Ishikawa (cell line): ENCODE measurements around the gene NT5M.

Experiments
- CEBPB ChIP-seq: IDR thresholded peaks from 2 replicates; pipeline ENCODE4 v1.6.1; 2012
- CREB1 ChIP-seq: IDR thresholded peaks from 2 replicates; pipeline ENCODE4 v1.6.1; 2012; ENCODE audit warnings: low read depth
- FOXM1 ChIP-seq: IDR thresholded peaks from 2 replicates; pipeline ENCODE4 v1.6.1; 2012; ENCODE audit warnings: low read depth, borderline replicate concordance
- RAD21 ChIP-seq: IDR thresholded peaks from 2 replicates; pipeline ENCODE4 v1.6.1; 2012; ENCODE audit warnings: low read depth
- YY1 ChIP-seq: IDR thresholded peaks from 2 replicates; pipeline ENCODE4 v1.6.1; 2012; ENCODE audit warnings: low read depth
- ZBTB7A ChIP-seq: IDR thresholded peaks from 2 replicates; pipeline ENCODE4 v1.6.1; 2012; ENCODE audit warnings: low read depth
- TF ChIP-seq, protein P1 (sequence below): IDR thresholded peaks from 2 replicates; pipeline ENCODE4 v1.6.1; 2012; ENCODE audit warnings: low read depth, mild to moderate bottlenecking
- TF ChIP-seq, protein P2 (sequence below): IDR thresholded peaks from 2 replicates; pipeline ENCODE4 v1.6.1; 2012

DNA sequence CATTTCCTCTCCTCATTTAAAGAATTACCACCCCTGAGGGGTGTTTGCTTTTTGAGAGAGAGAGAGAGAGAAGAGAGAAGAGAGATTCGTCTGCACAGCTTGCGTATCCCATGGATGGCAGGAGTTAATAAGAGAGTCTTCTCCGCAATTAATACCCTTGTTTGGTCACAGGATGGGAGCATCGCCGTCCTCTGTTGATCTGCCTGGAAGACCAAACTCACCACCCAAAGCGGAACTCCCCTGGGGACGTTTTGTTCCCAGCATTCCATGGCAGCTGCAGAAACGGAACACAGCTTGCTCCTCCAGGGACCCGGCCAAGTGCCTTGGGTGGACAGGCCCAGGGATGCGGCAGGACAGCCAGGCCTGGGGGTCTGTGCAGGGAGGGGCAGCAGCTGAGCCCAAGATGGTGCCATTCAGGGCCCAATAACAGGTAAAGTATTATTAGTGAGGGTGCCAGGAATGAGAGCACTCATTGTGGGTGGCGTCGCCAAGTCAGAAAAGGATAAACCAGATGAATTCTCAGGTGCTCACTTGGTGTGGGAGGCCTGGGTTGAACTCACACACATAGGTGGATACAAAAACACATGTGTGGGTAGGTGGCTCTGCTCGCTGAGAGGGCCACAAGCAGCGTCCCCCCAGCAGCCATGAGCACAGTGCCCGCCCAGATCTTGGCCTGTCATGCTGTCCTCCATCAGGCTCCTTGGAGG, 83.1 kb downstream of the NT5M start:
- TF ChIP-seq FOXM1: no peak
- TF ChIP-seq, protein P1, sequence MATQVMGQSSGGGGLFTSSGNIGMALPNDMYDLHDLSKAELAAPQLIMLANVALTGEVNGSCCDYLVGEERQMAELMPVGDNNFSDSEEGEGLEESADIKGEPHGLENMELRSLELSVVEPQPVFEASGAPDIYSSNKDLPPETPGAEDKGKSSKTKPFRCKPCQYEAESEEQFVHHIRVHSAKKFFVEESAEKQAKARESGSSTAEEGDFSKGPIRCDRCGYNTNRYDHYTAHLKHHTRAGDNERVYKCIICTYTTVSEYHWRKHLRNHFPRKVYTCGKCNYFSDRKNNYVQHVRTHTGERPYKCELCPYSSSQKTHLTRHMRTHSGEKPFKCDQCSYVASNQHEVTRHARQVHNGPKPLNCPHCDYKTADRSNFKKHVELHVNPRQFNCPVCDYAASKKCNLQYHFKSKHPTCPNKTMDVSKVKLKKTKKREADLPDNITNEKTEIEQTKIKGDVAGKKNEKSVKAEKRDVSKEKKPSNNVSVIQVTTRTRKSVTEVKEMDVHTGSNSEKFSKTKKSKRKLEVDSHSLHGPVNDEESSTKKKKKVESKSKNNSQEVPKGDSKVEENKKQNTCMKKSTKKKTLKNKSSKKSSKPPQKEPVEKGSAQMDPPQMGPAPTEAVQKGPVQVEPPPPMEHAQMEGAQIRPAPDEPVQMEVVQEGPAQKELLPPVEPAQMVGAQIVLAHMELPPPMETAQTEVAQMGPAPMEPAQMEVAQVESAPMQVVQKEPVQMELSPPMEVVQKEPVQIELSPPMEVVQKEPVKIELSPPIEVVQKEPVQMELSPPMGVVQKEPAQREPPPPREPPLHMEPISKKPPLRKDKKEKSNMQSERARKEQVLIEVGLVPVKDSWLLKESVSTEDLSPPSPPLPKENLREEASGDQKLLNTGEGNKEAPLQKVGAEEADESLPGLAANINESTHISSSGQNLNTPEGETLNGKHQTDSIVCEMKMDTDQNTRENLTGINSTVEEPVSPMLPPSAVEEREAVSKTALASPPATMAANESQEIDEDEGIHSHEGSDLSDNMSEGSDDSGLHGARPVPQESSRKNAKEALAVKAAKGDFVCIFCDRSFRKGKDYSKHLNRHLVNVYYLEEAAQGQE: no peak
- no peak for TF ChIP-seq CREB1
- no peak for TF ChIP-seq ZBTB7A
- TF ChIP-seq RAD21: no peak
- TF ChIP-seq CEBPB: no peak
- TF ChIP-seq, protein P2, sequence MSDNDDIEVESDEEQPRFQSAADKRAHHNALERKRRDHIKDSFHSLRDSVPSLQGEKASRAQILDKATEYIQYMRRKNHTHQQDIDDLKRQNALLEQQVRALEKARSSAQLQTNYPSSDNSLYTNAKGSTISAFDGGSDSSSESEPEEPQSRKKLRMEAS: no peak
- TF ChIP-seq YY1: no peak
